ENCODE data around the gene RAB3A.

DNA sequence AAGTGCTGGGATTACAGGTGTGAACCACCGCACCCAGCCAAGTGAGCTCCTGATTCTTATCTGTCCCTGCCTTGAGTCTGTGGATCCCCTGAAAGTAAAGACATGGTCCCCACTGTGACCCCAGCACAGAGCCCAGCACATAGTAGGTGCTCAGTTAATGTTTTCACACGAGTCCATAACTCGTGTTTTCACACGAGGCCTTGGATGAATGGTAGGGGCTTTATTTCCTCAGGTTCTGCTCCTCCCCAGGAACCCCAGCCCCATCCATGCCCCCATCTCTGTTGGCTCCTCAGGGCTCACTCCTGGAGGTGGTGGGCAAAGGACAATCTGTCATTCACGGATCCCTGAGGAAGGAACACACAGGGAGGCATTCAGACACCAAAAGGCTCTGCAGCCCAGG, 46.0 kb upstream of the RAB3A start:
- TF ChIP-seq OSR2 (tag by site-specific recombination; IDR thresholded peaks at IDR 0.05) (no peak), RBAK (tag by site-specific recombination; IDR thresholded peaks at IDR 0.05) (no peak)

All from HEK293 (cell line).